ENCODE measurements around the gene ALDH18A1. TPM values are rescaled to one million over a fixed set of nuclear protein-coding genes. Genes with fewer than 3 reads are reported as not detected.
"Not testable (repeated sequence)": the region's sequence is repeated elsewhere in the genome, so short reads cannot be mapped to it uniquely, and the experiment has no call there.

ALDH18A1 gene
- total RNA-seq, 1 experiment from 2014 or later: 50.1 TPM

- no peak for TF ChIP-seq CTCF (IDR thresholded peaks at IDR 0.05; ENCODE audit: unreplicated experiment)
- intact Hi-C loops (cut with micrococcal nuclease; ENCODE audit: unreplicated experiment): no loop called here
- Mint-ChIP-seq H3K27me3 (ENCODE audit: unreplicated experiment) (no peaks in the 10 kb centered on the region), H3K27ac (ENCODE audit: unreplicated experiment) (no peak overlapping the region), H3K4me3 (ENCODE audit: low read depth, unreplicated experiment) (no peak overlapping the region), H3K4me1 (ENCODE audit: low read depth, unreplicated experiment) (peaks cover 24% of the 10 kb centered on the region), H3K9me3 (ENCODE audit: low read depth, unreplicated experiment) (no peaks in the 10 kb centered on the region), H3K36me3 (ENCODE audit: insufficient read depth, unreplicated experiment) (peaks cover 33% of the 10 kb centered on the region)
- DNase-seq: no peak
- BruUV-seq (replicated peaks): no TSS peak
- CTCF ChIA-PET: no interaction called here
Measured at GRCh38 chr10:95626500-95626899, 30.0 kb downstream of the ALDH18A1 start.

- BruUV-seq (replicated peaks); CTCF ChIA-PET: not testable (repeated sequence)
Measured at GRCh38 chr10:95620415-95620814, 36.1 kb downstream of the ALDH18A1 start.

GRCh38 chr10:95618101-95618500, 38.4 kb downstream of the ALDH18A1 start:
- Mint-ChIP-seq H3K27ac (ENCODE audit: unreplicated experiment) (no peak overlapping the region), H3K27me3 (ENCODE audit: unreplicated experiment) (no peaks in the 10 kb centered on the region), H3K4me3 (ENCODE audit: low read depth, unreplicated experiment) (no peak overlapping the region), H3K36me3 (ENCODE audit: insufficient read depth, unreplicated experiment) (peaks cover 25% of the 10 kb centered on the region), H3K9me3 (ENCODE audit: low read depth, unreplicated experiment) (no peaks in the 10 kb centered on the region), H3K4me1 (ENCODE audit: low read depth, unreplicated experiment) (no peaks in the 10 kb centered on the region)
- no TSS peak for BruUV-seq (replicated peaks)
- intact Hi-C loops (cut with micrococcal nuclease; ENCODE audit: unreplicated experiment): no loop called here
- CTCF ChIA-PET: no interaction called here
- no peak for DNase-seq
- TF ChIP-seq CTCF (IDR thresholded peaks at IDR 0.05; ENCODE audit: unreplicated experiment): no peak

More at GRCh38 chr10:95620415-95620814, 36.1 kb downstream of the ALDH18A1 start:
- intact Hi-C loops (cut with micrococcal nuclease; ENCODE audit: unreplicated experiment); H3K27ac Mint-ChIP-seq (ENCODE audit: unreplicated experiment); H3K4me3 Mint-ChIP-seq (ENCODE audit: low read depth, unreplicated experiment); H3K4me1 Mint-ChIP-seq (ENCODE audit: low read depth, unreplicated experiment); H3K9me3 Mint-ChIP-seq (ENCODE audit: low read depth, unreplicated experiment); H3K27me3 Mint-ChIP-seq (ENCODE audit: unreplicated experiment); DNase-seq: not testable (repeated sequence)
- peaks cover 18% of the 10 kb centered on the region for H3K36me3 Mint-ChIP-seq (ENCODE audit: insufficient read depth, unreplicated experiment)

GRCh38 chr10:95616446-95616845, 40.1 kb downstream of the ALDH18A1 start:
- no peak for DNase-seq
- no peak for TF ChIP-seq CTCF (IDR thresholded peaks at IDR 0.05; ENCODE audit: unreplicated experiment)
- no peaks in the 10 kb centered on the region for H3K4me1 Mint-ChIP-seq (ENCODE audit: low read depth, unreplicated experiment)
- no peak overlapping the region for H3K27ac Mint-ChIP-seq (ENCODE audit: unreplicated experiment)
- CTCF ChIA-PET: no interaction called here
- H3K27me3 Mint-ChIP-seq (ENCODE audit: unreplicated experiment): no peaks in the 10 kb centered on the region
- H3K4me3 Mint-ChIP-seq (ENCODE audit: low read depth, unreplicated experiment): no peak overlapping the region
- no peaks in the 10 kb centered on the region for H3K9me3 Mint-ChIP-seq (ENCODE audit: low read depth, unreplicated experiment)
- no TSS peak for BruUV-seq (replicated peaks)
- intact Hi-C loops (cut with micrococcal nuclease; ENCODE audit: unreplicated experiment): no loop called here
- H3K36me3 Mint-ChIP-seq (ENCODE audit: insufficient read depth, unreplicated experiment): peaks cover 34% of the 10 kb centered on the region

DNA sequence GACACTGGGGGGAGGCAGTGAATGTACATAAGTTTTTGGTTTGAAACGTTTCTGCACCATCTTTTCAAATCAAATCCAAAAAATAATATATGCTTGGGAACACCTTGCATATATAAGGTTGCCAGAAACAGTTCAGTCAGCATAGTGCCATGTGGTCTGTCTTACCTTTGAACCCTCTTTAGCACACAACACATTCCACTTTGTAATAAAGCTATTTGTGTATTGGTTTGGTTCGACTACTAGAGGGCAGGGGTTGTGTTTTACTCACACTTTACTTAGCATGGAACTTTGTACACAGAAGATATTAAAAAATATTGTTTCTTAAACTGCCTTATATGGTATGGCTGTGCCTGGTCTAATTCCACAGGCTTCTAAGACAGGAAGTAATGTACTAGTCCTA, 43.2 kb downstream of the ALDH18A1 start:
- intact Hi-C loops (cut with micrococcal nuclease; ENCODE audit: unreplicated experiment): no loop called here
- Mint-ChIP-seq H3K4me3 (ENCODE audit: low read depth, unreplicated experiment) (no peak overlapping the region), H3K9me3 (ENCODE audit: low read depth, unreplicated experiment) (no peaks in the 10 kb centered on the region), H3K4me1 (ENCODE audit: low read depth, unreplicated experiment) (no peaks in the 10 kb centered on the region), H3K27ac (ENCODE audit: unreplicated experiment) (no peak overlapping the region), H3K36me3 (ENCODE audit: insufficient read depth, unreplicated experiment) (peaks cover 23% of the 10 kb centered on the region), H3K27me3 (ENCODE audit: unreplicated experiment) (no peaks in the 10 kb centered on the region)
- no peak for TF ChIP-seq CTCF (IDR thresholded peaks at IDR 0.05; ENCODE audit: unreplicated experiment)
- CTCF ChIA-PET: interaction anchor here (0.6 kb wide), 1 partner anchor 56 kb away, joined by 5 read pairs; no protein-coding TSS in a partner anchor
- DNase-seq: no peak
- no TSS peak for BruUV-seq (replicated peaks)
